HG03139 (cell line): Measurements from ENCODE around the gene KCNG2.

Source experiments
- ATAC-seq: cut with Tn5 transposase; IDR thresholded peaks from one replicate; pipeline ENCODE4 v1.9.1; 2021; ENCODE audit not compliant: unreplicated experiment

Gene KCNG2

DNA sequence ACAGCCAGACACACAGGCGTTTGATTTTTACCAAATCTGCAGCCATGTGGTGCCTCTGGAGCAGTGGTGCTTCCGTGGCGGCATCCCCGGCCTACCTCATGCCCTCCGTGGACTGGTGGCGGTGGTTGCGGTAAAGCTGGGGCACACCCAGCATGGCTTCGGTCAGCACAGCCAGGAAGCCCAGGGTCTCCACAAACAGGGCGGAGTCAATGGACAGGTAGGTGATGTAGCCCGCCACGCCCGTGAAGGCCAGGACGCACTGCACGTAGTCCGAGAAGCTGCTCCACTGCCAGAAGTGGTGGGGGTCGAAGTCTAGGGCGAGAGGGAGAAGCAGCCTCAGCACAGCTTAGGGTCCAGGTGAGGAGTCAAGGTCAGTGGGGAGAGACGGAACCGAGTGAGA is 121.4 kb downstream of the KCNG2 start:
- no peak for ATAC-seq

DNA sequence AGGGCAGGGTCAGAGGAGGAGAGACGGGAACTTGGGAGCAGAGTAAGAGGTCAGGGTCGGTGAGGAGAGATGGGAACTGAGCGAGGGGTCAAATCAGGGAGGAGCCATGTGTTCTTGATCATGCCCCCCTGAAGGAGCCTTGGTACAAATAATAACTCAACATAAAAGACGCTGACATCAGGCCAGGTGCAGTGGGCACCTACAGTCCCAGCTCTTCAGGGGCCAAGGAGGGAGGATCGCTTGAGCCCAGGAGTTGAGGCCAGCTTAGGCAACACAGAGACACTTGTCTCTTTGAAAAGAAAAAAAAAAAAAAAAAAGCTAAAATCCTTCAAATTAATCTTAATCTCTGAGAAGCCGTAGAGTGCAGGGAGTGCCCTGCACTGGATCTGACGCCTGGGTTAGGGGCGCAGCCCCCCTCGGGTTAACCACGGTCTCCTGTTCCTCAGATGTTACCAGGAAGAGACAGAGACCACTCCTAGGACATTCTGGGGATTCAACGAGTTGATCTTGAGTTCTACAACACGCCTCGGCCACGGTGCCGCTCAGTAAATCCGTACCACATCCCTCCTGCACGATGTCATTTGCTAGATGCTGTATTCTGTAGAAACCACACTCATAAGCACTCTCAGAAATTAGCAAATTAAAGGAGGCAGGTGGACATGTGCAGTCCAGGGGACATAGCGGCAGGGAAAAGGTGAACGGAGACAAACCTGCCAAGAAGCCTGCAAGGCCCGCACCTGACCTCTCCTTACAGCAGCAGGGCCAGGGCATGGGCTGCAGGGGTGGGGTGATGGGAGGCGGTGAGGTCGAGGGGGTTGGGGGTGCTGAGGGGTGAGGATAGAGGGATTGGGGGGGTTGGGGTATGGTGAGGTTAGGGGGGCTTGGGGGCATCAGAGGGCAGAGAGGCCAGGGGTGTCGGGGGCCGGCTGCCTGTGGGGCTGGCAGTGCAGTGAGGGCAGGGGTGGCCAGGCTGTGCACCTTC is 124.5 kb downstream of the KCNG2 start:
- no peak for ATAC-seq

DNA sequence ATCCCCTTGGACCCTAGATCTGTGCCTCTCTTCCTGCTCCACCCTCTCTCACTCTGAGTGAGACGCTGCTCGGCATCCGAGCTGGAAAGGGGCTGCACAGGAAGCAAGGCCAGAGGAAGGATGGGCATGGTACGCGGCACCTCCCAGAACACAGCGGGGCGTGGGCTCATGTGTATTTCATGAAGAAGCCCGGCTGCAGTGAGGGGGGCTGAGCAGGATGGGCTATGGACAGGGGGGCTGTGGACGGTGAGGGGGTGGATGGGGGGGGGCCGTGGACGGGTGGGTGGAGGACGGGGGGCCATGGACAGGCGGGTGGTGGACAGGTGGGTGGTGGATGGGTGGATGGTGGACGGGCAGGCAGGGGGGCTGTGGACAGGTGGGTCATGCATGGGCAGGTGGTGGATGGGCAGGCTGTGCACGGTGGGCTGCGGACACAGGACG is 125.3 kb downstream of the KCNG2 start:
- ATAC-seq: no peak

DNA sequence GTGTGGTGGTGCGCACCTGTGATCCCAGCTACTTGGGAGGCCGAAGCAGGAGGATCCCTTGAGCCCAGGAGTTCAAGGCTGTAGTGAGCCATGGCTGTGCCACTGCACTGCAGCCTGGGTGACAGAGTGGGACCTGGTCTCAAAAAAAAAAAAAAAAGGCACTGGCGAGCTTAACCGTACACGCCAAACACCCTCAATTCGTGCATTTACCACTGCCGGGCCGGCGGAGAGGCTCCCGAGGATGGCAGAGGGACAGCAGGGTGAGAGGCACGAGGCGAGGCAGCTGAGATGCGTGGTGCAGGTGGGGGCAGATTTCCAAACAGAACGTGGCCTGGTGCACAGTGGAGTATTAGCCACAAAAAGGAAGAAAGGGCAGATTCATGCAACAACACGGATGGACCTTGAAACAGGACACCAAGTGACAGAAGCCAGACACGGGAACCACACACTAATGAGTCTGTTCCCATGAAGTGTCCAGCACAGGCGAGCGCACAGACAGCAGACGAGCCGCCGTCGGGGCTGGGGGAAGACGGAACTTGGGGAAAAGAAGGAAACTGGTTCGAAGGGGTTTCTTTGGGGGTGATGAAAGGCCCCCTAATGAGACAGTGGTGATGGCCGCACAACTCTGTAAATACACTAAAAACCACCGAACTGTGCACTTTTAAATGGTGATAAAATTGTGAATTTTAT is 126.3 kb downstream of the KCNG2 start:
- no peak for ATAC-seq

DNA sequence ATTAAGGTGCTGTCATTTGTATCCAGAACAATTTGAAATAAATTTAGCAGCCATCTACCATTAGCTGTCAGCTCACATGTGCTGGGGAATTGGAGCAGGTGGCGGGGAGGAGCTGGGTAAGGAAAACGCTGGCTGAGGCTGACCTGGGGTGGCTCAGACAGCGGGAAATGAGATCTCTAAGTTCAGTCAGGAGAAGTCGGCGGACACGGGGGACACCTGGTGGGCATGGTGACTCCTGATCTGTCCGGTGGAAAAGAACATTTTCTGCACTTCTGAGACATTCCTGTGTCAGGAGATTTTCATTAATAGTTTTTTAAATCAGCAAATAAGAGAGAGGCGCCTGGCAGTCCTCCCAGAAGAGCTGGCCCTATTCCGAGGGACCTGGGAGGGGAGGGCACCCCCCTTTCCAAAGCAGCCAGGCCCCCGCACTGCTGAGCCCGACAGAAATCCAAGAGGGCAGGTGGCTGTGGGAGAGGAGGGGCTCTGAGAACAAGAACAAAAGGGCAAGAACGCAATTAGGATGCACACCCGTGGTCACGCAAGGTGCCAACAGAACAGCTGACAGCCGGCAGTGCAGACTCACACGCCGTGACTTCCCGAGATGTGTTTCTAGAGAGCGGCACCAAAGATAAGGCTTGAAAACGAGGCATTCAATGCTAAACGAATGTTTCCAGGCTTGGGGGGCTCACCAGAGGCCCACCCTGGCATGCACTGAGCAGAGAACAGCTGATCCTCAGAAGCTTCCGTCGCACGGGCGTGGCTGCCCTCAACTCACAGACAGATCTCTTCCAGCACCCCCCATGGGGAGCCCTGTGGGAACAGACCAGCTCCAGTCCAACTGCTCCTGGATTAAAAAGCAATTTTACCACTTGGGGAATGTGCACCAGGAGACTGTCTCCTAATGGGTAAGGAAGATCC is 127.3 kb downstream of the KCNG2 start:
- no peak for ATAC-seq

DNA sequence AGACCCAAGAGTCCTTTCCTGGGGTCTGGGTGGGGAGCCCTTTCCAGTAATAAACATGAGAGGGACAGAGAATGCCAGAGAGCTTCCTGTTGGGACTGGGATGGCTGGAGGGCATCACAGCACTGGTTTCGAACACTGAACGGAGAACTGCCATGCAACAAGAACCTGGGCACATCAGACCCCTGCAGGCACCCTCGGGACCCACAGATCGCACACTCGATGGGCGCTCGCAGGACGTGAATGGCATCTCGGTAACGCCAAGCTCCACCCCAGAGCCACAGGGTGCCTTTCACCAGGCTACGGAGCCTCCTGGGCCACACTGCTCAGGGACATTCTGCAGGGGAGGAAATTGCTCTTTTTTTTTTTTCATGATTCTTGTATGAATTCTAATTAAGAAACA is 128.6 kb downstream of the KCNG2 start:
- no peak for ATAC-seq

DNA sequence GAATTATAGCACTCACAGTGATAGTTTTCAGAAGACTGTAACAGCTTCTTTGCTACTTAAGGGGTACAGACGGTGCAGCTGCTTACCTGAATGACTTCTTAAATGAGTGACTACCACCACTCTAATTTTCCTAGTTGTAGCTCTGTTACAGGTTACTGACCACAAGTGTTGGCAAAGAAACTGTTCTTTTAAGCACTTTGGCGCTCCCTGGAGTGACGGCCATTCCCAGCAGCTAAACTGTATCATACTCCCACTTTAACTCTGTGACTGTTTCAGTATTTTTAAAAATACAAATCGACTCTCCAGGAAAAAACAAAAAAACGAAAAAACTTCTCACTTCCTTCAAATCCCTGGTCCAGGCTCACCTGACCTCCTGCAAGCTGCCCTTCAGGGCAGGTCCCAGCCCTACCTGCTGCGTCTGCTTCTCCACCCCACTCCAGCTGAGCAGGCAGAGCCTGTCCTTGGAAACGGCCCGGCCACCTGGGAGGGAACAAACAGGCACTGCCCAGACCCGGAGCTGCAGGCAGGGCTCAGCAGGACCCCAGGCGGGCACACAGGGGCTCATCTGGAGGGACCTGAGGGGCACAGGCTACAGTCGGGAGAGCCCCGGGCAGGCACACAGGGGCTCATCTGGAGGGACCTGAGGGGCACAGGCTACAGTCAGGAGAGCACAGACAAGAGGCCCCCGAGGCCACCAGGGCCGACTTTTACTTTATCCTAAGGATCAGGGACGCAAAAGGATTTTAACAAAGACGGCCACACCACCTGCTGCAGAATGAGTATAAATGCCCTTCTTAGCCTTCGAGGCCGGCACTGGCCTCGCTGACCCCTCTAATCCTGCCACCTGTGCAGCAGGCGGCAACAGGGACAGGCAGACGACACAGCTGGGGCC is 129.2 kb downstream of the KCNG2 start:
- no peak for ATAC-seq

DNA sequence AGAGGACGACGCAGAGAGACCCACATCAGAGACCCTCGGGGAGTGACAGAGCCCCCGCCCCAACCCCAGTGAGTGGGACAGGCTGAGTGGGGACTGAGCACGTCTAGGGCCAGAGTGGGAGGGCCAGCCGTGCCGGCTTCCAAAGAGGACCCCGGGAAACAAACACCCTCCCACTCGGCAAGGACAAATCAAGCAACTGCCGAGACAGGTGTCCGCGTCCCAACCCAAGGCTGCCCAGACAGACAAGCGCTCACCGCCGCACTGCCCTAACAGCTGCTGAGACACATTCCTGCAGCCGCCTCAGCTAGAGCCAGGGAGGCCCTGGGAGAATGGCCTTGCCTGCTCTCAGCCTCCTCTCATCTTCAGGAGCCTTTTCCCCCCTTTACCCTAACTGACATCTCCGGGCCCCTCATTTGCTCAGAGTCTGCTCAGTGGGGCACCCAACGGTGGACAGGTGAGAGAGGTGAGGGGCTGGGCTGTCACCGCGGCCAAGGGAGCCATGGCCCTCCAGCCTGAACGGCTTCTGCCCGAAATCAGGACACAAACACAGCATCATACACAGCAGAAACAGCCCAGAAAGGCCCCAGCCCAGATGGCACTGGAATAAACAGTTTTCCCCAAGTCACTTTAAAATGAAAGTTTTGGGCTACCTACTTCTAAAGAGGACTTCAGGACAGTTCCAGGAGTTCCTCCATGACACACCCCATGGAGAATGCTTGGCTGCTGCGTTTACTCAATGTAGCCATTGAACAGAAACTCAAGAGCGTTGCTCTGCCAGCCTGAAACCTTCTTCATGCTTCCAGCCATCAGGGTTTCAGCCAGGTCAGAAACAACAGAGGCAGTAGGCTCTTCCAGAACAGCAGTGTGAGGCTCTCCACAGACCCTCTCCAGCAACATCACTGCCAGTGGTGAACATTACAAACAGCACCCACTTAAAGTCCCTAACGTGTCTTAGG is 130.1 kb downstream of the KCNG2 start:
- no peak for ATAC-seq

DNA sequence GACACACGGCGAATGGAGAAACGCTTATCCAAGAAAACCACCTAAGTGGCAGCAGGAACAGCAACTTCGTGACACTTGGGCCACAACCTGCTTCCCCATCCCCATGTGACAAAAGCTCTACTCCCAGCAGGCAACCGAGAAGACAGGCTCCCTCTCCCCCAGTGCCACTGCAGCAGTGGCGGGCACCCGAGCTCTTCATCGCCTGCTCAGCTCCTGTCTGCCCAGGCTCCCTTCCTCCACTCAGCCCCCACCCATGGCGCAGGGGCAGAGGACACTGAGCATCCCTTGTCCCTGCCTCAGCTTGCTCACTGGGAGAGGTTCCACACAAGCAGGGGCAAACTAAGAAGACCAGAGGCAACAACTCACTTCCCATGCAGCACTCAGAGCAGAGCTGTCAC is 130.8 kb downstream of the KCNG2 start:
- no peak for ATAC-seq

DNA sequence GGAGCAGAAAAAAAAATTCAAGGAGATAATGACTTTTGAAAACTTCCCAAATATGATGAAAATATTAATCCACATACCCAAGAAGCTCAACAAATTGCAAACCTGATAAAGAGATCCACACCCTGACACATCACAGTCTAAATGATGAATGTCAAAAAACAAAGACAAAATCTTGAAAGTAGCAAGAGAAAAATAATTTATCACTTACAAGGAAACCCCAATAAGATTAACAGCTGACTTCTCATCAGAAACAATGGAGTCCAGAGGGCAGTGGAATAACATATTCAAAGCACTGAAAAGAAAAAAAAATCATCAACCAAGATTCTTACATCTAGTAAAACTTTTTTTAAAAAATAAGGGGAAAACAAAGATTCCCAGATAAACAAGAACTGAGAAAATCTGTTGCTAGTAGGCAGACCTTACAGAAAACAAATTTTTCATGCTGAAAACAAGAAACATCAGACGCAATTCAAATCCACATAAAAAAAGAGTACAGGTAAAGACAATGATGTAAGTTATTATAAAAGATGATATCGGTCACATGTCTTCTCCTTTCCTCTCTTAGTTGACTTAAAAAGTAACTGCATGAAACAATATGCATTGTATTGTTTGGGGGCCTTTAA is 132.4 kb downstream of the KCNG2 start:
- no peak for ATAC-seq

DNA sequence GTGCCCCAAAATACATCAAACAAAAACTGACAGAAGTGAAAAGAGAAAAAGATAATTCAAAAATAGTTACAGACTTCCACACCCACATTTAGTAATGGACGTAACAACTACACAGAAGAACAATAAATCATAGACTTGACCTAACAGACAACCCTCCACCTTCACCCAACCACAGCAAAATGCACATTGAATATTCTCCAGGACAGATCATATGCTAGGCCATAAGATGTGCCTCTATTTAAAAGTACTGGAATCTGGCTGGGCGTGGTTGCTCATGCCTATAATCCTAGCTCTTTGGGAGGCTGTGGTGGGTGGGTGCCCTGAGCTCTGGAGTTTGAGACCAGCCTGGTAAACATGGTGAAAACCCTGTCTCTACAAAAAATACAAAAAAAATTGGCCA is 133.7 kb downstream of the KCNG2 start:
- no peak for ATAC-seq

DNA sequence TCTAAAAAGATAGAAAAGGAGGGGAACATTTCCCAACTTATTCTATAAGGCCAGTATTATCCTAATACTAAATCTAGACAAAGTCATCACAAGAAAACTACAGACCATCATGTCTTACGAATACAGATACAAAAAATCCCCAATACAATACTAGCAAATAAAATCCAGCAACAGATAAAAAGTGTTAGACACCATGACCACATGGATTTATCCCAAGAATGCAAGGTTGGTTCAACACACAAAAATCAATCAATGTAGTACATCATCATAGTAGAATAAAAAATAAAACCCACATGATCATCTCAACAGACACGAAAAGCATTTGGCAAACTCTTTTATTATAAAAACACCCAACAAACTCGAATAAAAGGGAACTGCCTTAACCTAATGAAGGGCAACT is 135.2 kb downstream of the KCNG2 start:
- ATAC-seq: no peak

DNA sequence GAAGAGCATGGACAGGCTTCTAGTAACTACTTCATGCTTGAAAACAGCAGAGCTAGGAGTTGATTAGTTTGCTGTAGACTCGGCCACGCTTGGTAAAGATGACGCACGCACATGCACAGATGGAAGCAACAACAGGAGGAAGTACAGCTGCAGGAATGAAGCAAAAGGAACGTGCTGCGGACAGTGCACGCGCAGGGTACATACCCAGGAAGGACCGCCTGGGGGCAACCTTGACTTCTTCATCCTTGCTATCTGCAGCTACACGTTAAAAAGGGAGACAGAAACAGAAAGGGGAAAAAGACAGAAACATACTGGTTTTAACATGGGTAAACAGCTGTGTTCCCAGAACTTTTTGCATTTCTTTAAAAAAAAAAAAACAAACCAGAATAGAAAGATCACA is 136.0 kb downstream of the KCNG2 start:
- ATAC-seq: no peak

DNA sequence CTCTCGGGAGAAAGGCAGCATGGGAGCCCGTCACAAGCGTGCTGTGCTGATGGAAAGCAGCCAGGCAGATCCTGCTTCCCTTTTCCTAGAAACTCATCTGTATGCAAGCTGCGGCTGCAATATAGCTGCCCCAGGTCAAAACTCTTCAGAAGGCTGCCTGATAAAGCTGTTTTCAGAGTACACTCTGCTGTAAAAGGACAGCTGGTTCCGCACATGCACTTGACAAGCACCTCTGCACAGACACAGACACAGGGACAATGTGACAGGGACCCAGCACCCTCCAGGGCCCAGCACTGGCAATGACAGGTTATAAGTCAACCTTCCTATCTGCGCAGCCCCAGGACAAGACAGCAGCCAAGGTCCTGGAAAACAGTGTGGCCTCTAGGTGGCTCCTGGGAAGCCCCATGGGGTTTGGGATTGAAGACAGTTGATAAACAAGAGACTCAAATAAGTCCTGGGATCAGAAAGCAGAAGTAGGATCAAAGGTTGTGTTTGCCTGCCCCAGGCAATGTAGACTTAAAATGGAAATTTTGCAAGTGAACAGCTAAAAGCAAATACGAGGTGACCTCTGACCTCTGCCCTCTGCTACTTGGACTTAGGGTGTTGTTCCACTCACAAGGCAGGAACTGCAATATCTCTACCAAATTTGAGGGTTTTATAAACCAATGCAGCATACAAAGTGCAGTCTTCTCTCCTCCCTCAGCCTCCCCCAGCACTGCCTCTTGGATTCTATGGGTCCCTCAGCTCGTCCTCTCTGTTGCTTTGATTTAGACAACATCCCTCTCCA is 136.8 kb downstream of the KCNG2 start:
- no peak for ATAC-seq

DNA sequence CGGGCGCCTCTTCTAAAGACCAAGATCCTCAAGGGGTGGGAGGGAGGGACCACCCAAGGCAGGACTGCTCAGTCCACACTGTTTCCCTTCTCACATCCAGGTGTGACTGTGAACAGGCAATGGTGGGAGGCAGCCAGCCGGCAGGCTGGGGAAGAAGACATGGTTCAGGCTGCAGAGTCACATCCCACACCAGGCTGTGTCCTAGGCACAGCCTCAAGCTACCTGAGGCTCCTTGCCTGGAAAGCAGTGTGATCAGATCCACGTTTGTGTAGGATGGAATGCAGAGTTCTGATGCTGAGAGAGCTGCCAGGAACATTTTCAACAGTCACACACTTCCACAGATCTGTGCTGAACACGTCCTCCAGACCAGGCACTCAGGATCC is 137.4 kb downstream of the KCNG2 start:
- ATAC-seq: no peak

DNA sequence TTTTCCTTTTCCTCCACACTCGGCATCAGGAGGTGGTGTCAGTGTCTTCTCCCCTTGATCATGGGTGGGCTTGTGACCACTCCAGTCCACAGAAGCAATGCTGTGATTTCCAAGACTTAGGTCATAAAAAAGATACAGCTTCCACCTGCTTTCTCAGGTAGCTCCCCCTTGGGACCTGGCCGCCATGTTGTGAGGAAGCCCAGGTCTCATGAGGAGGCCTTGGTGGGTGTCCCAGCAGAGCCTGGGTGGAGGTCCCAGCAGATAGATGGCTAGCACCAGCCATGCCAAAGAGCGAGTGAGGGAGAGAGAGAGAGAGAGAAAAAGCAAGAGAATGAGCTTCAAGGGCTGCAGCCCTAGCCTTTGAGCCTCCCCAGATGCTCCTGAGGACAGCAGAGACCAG is 137.8 kb downstream of the KCNG2 start:
- no peak for ATAC-seq

DNA sequence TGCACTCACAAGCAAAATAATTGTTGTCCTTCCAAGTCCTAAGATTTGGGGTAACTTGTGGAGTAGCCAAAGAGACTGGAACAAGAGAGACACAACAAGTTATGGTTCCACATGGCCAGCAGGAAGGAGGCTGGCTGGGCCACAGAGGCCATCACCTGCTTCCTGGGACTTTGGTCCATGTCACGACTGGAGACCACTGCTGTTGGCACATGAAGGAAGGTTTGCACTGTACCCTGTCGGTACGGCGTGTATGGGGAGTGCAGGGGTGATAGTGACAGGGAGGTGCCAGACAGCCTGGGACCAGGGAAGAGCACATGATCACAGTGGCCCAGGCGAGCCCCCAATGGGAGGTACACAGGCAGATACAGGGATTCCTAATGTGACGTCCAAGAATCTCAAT is 138.2 kb downstream of the KCNG2 start:
- no peak for ATAC-seq

DNA sequence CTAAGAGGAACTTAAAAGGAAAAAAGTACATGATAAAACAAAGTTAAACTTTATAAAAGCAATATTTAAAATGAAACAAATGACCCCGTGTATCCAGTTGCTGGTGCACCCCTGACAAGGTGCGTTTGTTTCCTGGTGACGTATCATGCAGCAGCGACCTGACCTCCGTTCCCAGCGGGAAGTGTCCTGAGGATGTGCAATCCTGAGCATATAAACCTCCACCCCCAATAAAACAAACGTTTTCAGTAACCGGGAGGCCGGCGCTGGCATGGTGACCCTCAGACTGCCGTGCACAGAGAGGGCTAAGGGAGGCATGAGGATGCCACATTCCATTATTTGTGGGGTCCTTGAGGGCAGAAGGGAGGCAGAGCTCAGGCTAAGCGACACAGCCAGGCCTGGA is 138.9 kb downstream of the KCNG2 start:
- no peak for ATAC-seq
